Breast epithelium (tissue), 4 donors: ENCODE results near the gene DNAJC6. TPM values are rescaled to one million over a fixed set of nuclear protein-coding genes. Genes with fewer than 3 reads are reported as not detected.
"Not testable (repeated sequence)": the region's sequence is repeated elsewhere in the genome, so short reads cannot be mapped to it uniquely, and the experiment has no call there.

Source experiments
- DNase-seq, 2 donors: peaks; one replicate each; pipeline ENCODE4 v3.0.0-alpha.2; 2019; ENCODE audit warnings: low spot score in 2 of 2
- H3K27ac ChIP-seq, 2 donors: fragments of 200-600 bp; sonication (generic) in 1 of 2; one replicate each; pipeline ENCODE4 v1.5.1; 2016 to 2019; ENCODE audit warnings: mild to moderate bottlenecking in 1 of 2
- H3K27me3 ChIP-seq, 2 donors: fragments of 200-600 bp; sonication (generic) in 1 of 2; one replicate each; pipeline versions ENCODE4 v1.5.1 to v1.6.0; 2017 to 2019; ENCODE audit warnings: control low read depth in 1 of 2, mild to moderate bottlenecking in 1 of 2
- H3K36me3 ChIP-seq: fragments of 200-600 bp; one replicate; pipeline ENCODE4 v1.5.1; 2019
- H3K4me1 ChIP-seq, 2 donors: fragments of 200-600 bp; sonication (generic); one replicate each; pipeline ENCODE4 v1.5.1; 2016 to 2019; ENCODE audit warnings: control low read depth in 1 of 2
- H3K4me3 ChIP-seq, 3 donors: fragments of 200-600 bp; sonication (generic); 1 replicate in 2 of 3; 2 replicates in 1 of 3; pipeline ENCODE4 v1.5.1; 2016 to 2019; ENCODE audit warnings: mild to moderate bottlenecking in 3 of 3, moderate library complexity in 2 of 3
- H3K9me3 ChIP-seq, 2 donors: fragments of 200-600 bp; sonication (generic) in 1 of 2; one replicate each; pipeline ENCODE4 v1.5.1; 2016 to 2019; ENCODE audit warnings: control low read depth in 1 of 2
- POLR2A ChIP-seq: fragments of 450-650 bp; IDR thresholded peaks from one replicate; pipeline ENCODE4 v1.6.1; 2016; ENCODE audit warnings: antibody characterized with exemption, mild to moderate bottlenecking, moderate library complexity
- POLR2AphosphoS5 ChIP-seq, 3 donors: sonication (generic); formaldehyde crosslinking; IDR thresholded peaks; one replicate each; pipeline ENCODE4 v1.6.1; 2017; ENCODE audit warnings: antibody characterized with exemption in 3 of 3
- intact Hi-C: fragments of 100-400 bp; cut with DNase I; formaldehyde crosslinking; loops from one replicate; pipeline ENCODE4 v1.15.1; 2023; ENCODE audit warnings: low total_unique reads
- total RNA-seq, 3 donors: library from RNA; depleted of rRNA; stranded (reverse); fragments of >200 nt; gene quantifications; one replicate each; pipeline ENCODE4 v1.1.0, GENCODE V29; 2016
- TF ChIP-seq, protein P1 (sequence below), 3 donors: fragments of 450-650 bp; IDR thresholded peaks; one replicate each; pipeline ENCODE4 v1.5.1; 2016 to 2017; ENCODE audit warnings: antibody characterized with exemption in 3 of 3, mild to moderate bottlenecking in 3 of 3, moderate library complexity in 3 of 3

DNAJC6 gene
- total RNA-seq, 3 donors from 2014 or later: 0.96 to 6.2 (median 4.2) TPM

DNA sequence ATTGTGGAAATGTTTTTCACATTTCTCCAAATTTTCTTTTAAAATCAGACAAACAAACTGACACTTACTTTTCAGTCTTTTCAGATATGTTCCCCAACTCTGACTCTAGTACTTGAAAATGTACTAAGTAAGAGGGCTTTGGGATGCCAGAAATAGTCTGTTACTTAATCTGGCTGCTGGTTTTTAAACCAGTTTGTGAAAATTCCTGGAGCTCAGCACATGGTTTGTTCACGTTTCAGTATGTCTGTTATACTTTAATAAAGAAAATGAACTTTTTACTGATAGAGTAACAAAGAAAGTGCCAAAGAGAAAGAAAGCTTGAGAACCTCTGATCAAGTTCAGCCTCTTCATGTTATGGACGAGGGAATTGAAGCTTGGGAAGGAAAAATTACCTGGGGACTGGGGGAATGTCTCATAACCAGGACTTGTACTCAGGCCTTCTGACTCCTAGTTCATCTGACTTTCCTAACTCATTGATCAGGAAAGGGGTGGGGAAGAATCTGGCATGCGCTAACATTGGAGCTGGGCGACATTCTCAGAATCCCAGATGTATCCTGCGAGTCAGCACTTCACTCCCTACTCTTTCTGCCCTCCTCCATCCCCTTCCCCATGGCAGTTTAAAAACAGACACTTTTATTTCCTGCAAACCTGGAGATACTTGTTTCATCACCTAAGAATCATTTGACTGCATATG, 30.8 kb upstream of the DNAJC6 start:
- intact Hi-C loops: no loop called here
- TF ChIP-seq, protein P1, sequence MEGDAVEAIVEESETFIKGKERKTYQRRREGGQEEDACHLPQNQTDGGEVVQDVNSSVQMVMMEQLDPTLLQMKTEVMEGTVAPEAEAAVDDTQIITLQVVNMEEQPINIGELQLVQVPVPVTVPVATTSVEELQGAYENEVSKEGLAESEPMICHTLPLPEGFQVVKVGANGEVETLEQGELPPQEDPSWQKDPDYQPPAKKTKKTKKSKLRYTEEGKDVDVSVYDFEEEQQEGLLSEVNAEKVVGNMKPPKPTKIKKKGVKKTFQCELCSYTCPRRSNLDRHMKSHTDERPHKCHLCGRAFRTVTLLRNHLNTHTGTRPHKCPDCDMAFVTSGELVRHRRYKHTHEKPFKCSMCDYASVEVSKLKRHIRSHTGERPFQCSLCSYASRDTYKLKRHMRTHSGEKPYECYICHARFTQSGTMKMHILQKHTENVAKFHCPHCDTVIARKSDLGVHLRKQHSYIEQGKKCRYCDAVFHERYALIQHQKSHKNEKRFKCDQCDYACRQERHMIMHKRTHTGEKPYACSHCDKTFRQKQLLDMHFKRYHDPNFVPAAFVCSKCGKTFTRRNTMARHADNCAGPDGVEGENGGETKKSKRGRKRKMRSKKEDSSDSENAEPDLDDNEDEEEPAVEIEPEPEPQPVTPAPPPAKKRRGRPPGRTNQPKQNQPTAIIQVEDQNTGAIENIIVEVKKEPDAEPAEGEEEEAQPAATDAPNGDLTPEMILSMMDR (IDR thresholded peaks at IDR 0.05): no peak
- TF ChIP-seq POLR2A (no peak), POLR2AphosphoS5 (IDR thresholded peaks at IDR 0.05) (no peak)
- Histone ChIP-seq H3K27ac (no peak overlapping the region), H3K4me3 (no peak overlapping the region), H3K9me3 (no peaks in the 10 kb centered on the region), H3K4me1 (no peaks in the 10 kb centered on the region), H3K36me3 (no peaks in the 10 kb centered on the region), H3K27me3 (no peaks in the 10 kb centered on the region)
- no peak for DNase-seq

DNA sequence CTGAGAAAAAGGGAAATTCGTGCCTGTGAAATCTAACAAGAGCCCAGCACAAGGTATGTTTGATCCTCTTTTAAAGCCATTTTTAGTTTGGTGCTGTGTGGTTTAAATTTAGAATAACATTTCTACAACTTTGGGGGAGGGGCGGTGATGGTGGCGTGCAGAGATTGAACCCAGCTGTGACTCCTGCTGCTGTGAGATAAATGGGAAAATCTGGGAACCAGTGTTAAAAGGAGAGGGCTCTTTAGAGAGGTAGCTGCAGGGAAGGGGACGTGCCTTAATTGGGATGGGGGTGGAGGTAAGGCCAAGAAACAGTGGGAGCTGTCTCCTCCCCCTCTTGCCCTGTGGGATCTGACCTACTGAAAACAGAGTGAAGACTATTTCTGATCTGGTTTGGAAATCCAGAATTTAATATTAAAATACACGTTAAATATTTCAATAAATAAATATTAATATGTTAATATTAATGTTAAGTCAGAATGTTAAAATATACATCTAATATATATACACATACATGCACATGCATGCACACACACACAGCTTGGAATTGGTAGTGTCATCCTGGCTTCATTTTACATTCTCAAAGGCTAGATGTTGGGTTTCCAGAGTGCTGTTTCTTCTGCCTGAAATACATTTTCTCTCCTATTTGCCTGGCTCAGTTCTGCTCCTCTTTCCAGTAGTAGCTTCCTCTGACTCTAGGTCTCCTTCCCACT, 30.1 kb upstream of the DNAJC6 start:
- H3K4me1 ChIP-seq: no peaks in the 10 kb centered on the region
- intact Hi-C loops: no loop called here
- no peaks in the 10 kb centered on the region for H3K27me3 ChIP-seq

DNA sequence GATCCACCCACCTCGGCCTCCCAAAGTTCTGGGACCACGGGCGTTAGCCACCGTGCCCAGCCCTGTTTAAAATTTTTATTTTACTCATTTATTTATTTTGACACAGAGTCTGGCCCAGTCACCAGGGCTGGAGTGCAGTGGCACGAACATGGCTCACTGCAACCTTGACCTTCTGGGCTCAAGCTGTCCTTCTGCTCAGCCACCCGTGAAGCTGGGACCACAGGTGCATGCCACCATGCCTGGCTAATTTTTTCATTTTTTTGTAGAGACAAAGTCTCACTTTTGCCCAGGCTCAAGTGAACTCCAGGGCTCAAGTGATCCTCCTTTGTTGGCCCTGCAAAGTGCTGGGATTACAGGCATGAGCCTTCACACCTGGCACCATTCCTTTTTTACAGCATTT, 27.5 kb upstream of the DNAJC6 start:
- DNase-seq: no peak
- Histone ChIP-seq H3K27ac (no peak overlapping the region), H3K27me3 (no peaks in the 10 kb centered on the region), H3K9me3 (no peaks in the 10 kb centered on the region), H3K4me1 (no peaks in the 10 kb centered on the region), H3K4me3 (no peak overlapping the region), H3K36me3 (no peaks in the 10 kb centered on the region)
- intact Hi-C loops: loop anchor here (5.0 kb wide), 1 partner anchor 500 kb away; no protein-coding TSS in a partner anchor
- TF ChIP-seq POLR2A (no peak), POLR2AphosphoS5 (IDR thresholded peaks at IDR 0.05) (no peak)
- TF ChIP-seq, protein P1 (IDR thresholded peaks at IDR 0.05): no peak

More for the DNA sequence above, 30.1 kb upstream of the DNAJC6 start:
- no peaks in the 10 kb centered on the region for H3K9me3 ChIP-seq
- H3K36me3 ChIP-seq: no peaks in the 10 kb centered on the region
- no peak overlapping the region for H3K4me3 ChIP-seq
- H3K27ac ChIP-seq: no peak overlapping the region
- DNase-seq: no peak
- TF ChIP-seq POLR2AphosphoS5 (IDR thresholded peaks at IDR 0.05) (no peak), POLR2A (no peak)
- TF ChIP-seq, protein P1 (IDR thresholded peaks at IDR 0.05): no peak

DNA sequence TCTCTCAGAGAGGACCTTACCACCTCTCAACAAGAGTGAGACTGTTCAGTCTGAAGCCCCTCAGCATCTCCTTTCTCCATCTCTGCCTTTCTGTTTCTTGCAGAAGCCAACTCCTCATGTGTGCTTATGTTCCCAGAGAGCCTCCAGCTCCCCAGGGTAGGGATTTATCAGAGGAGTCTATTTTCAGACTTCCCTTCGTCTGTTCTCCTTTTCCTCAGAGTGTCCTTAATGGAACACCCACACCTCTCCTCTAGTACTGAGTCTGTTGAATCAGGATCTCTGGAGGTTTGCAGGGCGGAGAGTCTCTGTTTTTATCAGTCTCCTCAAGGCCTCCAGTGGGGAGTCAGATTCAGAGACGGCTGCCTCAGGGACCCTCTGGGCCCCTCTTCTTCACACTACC, 25.1 kb upstream of the DNAJC6 start:
- no peaks in the 10 kb centered on the region for H3K4me1 ChIP-seq
- H3K9me3 ChIP-seq: no peaks in the 10 kb centered on the region
- no peaks in the 10 kb centered on the region for H3K36me3 ChIP-seq
- H3K27ac ChIP-seq: no peak overlapping the region
- TF ChIP-seq POLR2AphosphoS5 (IDR thresholded peaks at IDR 0.05) (no peak), POLR2A (no peak)
- TF ChIP-seq, protein P1 (IDR thresholded peaks at IDR 0.05): no peak
- no peaks in the 10 kb centered on the region for H3K27me3 ChIP-seq
- no peak overlapping the region for H3K4me3 ChIP-seq
- DNase-seq: no peak
- intact Hi-C loops: loop anchor here (5.0 kb wide), 1 partner anchor 498 kb away; no protein-coding TSS in a partner anchor

DNA sequence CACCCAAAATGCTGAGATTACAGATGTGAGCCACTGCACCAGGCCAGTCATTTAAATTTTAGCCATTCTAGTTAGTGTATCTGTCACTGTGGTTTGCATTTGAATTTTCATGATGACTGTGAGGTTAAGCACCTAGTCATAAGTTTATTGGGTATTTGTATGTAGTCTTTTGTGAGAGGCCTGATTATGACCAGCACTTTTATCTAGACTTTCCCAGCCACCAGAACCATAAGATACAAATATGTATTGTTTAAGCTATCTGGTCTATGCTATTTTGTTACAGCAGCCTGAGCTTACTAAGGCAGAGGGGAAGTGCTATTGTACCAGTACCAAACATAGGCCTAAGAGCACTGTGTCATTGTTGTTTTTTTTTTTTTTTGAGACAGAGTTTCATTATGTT, 19.9 kb upstream of the DNAJC6 start:
- DNase-seq: no peak
- H3K4me1 ChIP-seq: no peaks in the 10 kb centered on the region
- no peak for TF ChIP-seq POLR2AphosphoS5 (IDR thresholded peaks at IDR 0.05)
- TF ChIP-seq, protein P1 (IDR thresholded peaks at IDR 0.05): no peak
- H3K9me3 ChIP-seq: no peaks in the 10 kb centered on the region
- H3K36me3 ChIP-seq: no peaks in the 10 kb centered on the region
- H3K27me3 ChIP-seq: no peaks in the 10 kb centered on the region
- no peak overlapping the region for H3K27ac ChIP-seq
- no peak overlapping the region for H3K4me3 ChIP-seq
- intact Hi-C loops: no loop called here

DNA sequence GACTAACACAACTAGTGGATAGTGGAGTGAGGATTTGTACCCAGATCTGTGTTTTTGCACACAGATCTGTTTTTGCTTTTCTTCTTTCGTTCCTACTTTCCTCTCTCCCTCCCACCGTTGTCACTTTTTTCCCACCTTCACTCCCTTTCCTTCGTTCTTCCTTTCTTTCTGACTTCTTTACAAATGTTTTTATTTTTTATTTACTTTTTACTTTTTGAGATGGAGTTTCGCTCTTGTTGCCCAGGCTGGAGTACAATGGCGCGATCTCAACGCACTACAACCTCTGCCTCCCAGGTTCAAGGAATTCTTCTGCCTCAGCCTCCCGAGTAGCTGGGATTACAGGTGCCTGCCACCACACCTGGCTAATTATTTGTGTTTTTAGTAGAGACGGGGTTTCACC, 17.5 kb upstream of the DNAJC6 start:
- intact Hi-C loops, H3K27ac ChIP-seq, H3K4me1 ChIP-seq, H3K9me3 ChIP-seq, H3K27me3 ChIP-seq, H3K36me3 ChIP-seq, DNase-seq, H3K4me3 ChIP-seq: not testable (repeated sequence)
